Adrenal gland (tissue), 12 donors: ENCODE results near the gene ETFRF1. TPM values are rescaled to one million over a fixed set of nuclear protein-coding genes. Genes with fewer than 3 reads are reported as not detected.

Experiments used
- DNase-seq, 7 donors: peaks; one replicate each; pipeline ENCODE4 v3.0.0-alpha.2; 2019 to 2020
- H3K27ac ChIP-seq, 5 donors: fragments of 200-600 bp; sonication (generic) in 4 of 5; 1 replicate in 3 of 5; 2 replicates in 2 of 5; pipeline versions ENCODE4 v1.5.1 to v1.8.0; 2016 to 2020; ENCODE audit warnings: mild to moderate bottlenecking in 1 of 5
- H3K27me3 ChIP-seq: fragments of 200-600 bp; 2 replicates; pipeline ENCODE4 v1.8.0; 2021
- H3K36me3 ChIP-seq, 2 donors: fragments of 200-600 bp; replicated peaks in 1 of 2; 1 replicate in 1 of 2; 2 replicates in 1 of 2; pipeline versions ENCODE4 v1.5.1 to v1.8.0; 2018 to 2022
- H3K4me1 ChIP-seq, 2 donors: fragments of 200-600 bp; replicated peaks in 1 of 2; 1 replicate in 1 of 2; 2 replicates in 1 of 2; pipeline versions ENCODE4 v1.5.1 to v1.8.0; 2018 to 2021
- H3K4me3 ChIP-seq, 4 donors: fragments of 200-600 bp; sonication (generic) in 3 of 4; one replicate each; pipeline ENCODE4 v1.5.1; 2016 to 2018
- H3K9me3 ChIP-seq, 3 donors: fragments of 200-600 bp; sonication (generic) in 1 of 3; replicated peaks in 1 of 3; 1 replicate in 2 of 3; 2 replicates in 1 of 3; pipeline versions ENCODE4 v1.5.1 to v1.8.0; 2016 to 2021
- CTCF ChIP-seq, 6 experiments: fragments of 450-650 bp in 4 of 6; fragments of 200-600 bp in 2 of 6; sonication (generic) in 1 of 6; IDR thresholded peaks; 1 replicate in 5 of 6; 2 replicates in 1 of 6; pipeline versions ENCODE4 v1.5.1 to v1.8.0; 2016 to 2021; ENCODE audit warnings: antibody characterized with exemption in 6 of 6, mild to moderate bottlenecking in 2 of 6, moderate library complexity in 1 of 6
- POLR2A ChIP-seq, 2 donors: fragments of 450-650 bp; IDR thresholded peaks; one replicate each; pipeline ENCODE4 v1.6.1; 2017; ENCODE audit warnings: antibody characterized with exemption in 2 of 2, mild to moderate bottlenecking in 2 of 2, moderate library complexity in 1 of 2
- WGBS, 4 donors: extraction: QIAGEN DNeasy Blood & Tissue Kit in 2 of 4; methylation state at CpG; one replicate each; pipeline versions ENCODE4 v1.1.5 to v1.1.7; 2013 to 2017; 5-methylcytosine and 5-hydroxymethylcytosine counted together
- intact Hi-C, 2 donors: fragments of 100-400 bp; cut with DNase I; formaldehyde crosslinking; loops; one replicate each; pipeline versions ENCODE4 v1.14.1 to v1.15.0; 2022 to 2023
- polyA plus RNA-seq, 3 donors: library from polyadenylated mRNA; stranded (reverse); fragments of 200-250 nt in 2 of 3; fragments of 350-450 nt in 1 of 3; fragmentation: Illumina TruSeq in 1 of 3; extraction: RNeasy Lipid Tissue Mini Kit (QIAGEN cat#74804) in 1 of 3; gene quantifications; one replicate each; pipeline ENCODE4 v1.2.3, GENCODE V29; 2013 to 2014
- total RNA-seq, 9 donors: library from RNA; depleted of rRNA in 4 of 9; stranded (reverse); fragments of >200 nt in 4 of 9; fragments of 120-200 nt in 1 of 9; fragmentation: NEBNext Ultra II Directional in 1 of 9; extraction: Animal tissue kit (Norgen Biotek cat#: 25700) in 1 of 9; gene quantifications; one replicate each; pipeline versions ENCODE4 v1.1.0 to v1.2.4, GENCODE V29; 2013 to 2023
- donor health status: healthy with polysubstance abuse.
- donor health status: Bipolar disorder and iron deficiency.
- donor health status: DM: yes; HTN: yes; CAD: no.
- donor health status: DM: no; HTN: no; CAD: no.
- donor health status: DM: no; HTN: no; CAD: no.
- donor health status: DM: yes; HTN: yes; CAD: no.

The ETFRF1 gene
- total and polyA plus RNA-seq, 12 donors, result 29.9 to 140 (median 52.6) TPM

GRCh38 chr12:25243680-25243990, 48.6 kb downstream of the ETFRF1 start:
- intact Hi-C loops, result no loop called here

GRCh38 chr12:25245491-25245890, 50.5 kb downstream of the ETFRF1 start:
- no peaks in the 10 kb centered on the region for H3K27me3 ChIP-seq
- peaks cover 0 to 12% of the 10 kb centered on the region in 2 donors for H3K4me1 ChIP-seq
- TF ChIP-seq CTCF (IDR thresholded peaks at IDR 0.05) (no peak), POLR2A (IDR thresholded peaks at IDR 0.05) (no peak)
- H3K9me3 ChIP-seq, result no peaks in the 10 kb centered on the region
- intact Hi-C loops, result no loop called here
- no peak overlapping the region for H3K4me3 ChIP-seq
- H3K36me3 ChIP-seq, result no peaks in the 10 kb centered on the region
- no peak for DNase-seq
- H3K27ac ChIP-seq, result no peak overlapping the region
- 95 to 97% (median 96%) methylated on average over 6 of the region's 6 CpGs for whole genome bisulfite sequencing, 4 donors

More at GRCh38 chr12:25243680-25243990, 48.6 kb downstream of the ETFRF1 start:
- no peaks in the 10 kb centered on the region for H3K27me3 ChIP-seq
- TF ChIP-seq POLR2A (IDR thresholded peaks at IDR 0.05), result no peak
- no peak for TF ChIP-seq CTCF (IDR thresholded peaks at IDR 0.05)
- no peaks in the 10 kb centered on the region for H3K4me1 ChIP-seq
- no peak overlapping the region for H3K4me3 ChIP-seq
- H3K27ac ChIP-seq, result no peak overlapping the region
- H3K9me3 ChIP-seq, result no peaks in the 10 kb centered on the region
- DNase-seq, result no peak
- H3K36me3 ChIP-seq, result no peaks in the 10 kb centered on the region

GRCh38 chr12:25248137-25248536, 53.1 kb downstream of the ETFRF1 start:
- H3K36me3 ChIP-seq, result no peaks in the 10 kb centered on the region
- H3K4me3 ChIP-seq, result no peak overlapping the region
- intact Hi-C loops, result no loop called here
- TF ChIP-seq CTCF (IDR thresholded peaks at IDR 0.05) (no peak), POLR2A (IDR thresholded peaks at IDR 0.05) (no peak)
- no peaks in the 10 kb centered on the region for H3K9me3 ChIP-seq
- no peaks in the 10 kb centered on the region for H3K27me3 ChIP-seq
- 94 to 98% (median 97%) methylated on average over 20 of the region's 20 CpGs for WGBS, 4 donors
- no peak overlapping the region for H3K27ac ChIP-seq
- DNase-seq, result no peak
- H3K4me1 ChIP-seq, result peaks cover 0 to 12% of the 10 kb centered on the region in 2 donors

- intact Hi-C loops, result no loop called here
- DNase-seq, result no peak
- Histone ChIP-seq H3K9me3 (no peaks in the 10 kb centered on the region), H3K4me1 (peaks cover 0 to 12% of the 10 kb centered on the region in 2 donors), H3K4me3 (no peak overlapping the region), H3K27ac (no peak overlapping the region), H3K36me3 (no peaks in the 10 kb centered on the region), H3K27me3 (no peaks in the 10 kb centered on the region)
- 92 to 100% (median 96%) methylated on average over 1 of the region's 1 CpG for WGBS, 4 donors
- TF ChIP-seq POLR2A (IDR thresholded peaks at IDR 0.05), result no peak
- no peak for TF ChIP-seq CTCF (IDR thresholded peaks at IDR 0.05)
These were observed 53.7 kb downstream of the ETFRF1 start for GRCh38 chr12:25248732-25249131.
